GF-D8 (cell line): ENCODE data around the gene MOCS1.
"Not testable (repeated sequence)": the region's sequence is repeated elsewhere in the genome, so short reads cannot be mapped to it uniquely, and the experiment has no call there.

Experiments used
- DNase-seq: peaks from one replicate; lab custom pipeline; 2025; lab: John Stamatoyannopoulos, UW

MOCS1 gene

DNA sequence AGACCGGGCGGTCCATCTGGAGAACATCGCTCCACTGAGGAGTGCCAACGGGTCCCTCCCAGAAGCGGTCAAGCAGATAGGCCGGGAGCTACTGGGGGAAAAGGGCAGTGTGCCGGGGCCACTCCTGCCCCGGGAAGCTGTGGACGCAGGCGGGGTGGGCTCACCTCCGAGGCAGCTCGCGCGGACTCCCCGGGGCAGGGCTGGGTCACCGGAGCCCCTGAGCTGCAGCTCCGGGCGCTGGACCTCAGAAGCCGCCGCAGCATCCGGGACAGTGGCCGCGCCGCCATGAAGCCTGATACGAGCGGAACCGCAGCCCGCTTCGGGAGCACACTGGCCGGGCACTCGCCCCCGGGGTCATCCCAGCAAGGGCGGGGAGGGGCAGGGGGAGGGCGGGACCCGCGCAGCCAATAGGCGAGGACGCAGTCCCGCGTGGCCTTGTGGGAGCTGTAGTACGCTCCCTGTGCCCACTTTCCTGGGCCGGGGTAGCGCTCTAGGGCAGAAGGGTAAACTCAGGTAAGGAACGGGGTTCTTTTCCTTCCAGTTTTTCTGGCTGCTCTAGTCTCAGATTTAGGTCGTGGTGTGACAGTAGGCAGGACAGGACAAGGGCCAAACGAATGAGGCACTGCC lies at the start of gene MOCS1:
Gene MOCS1, minus strand, starts transcription at position 332 of the 627 bp plus-strand sequence. Its CDS starts 45 bp downstream, at position 287.
- no peak for DNase-seq

GRCh38 chr6:39984051-39984450 lies 49.8 kb upstream of the MOCS1 start:
- DNase-seq, result no peak

GRCh38 chr6:39983193-39983592 lies 48.9 kb upstream of the MOCS1 start:
- DNase-seq, result no peak

- no peak for DNase-seq
These were observed 48.5 kb upstream of the MOCS1 start for GRCh38 chr6:39982720-39983119.

DNA sequence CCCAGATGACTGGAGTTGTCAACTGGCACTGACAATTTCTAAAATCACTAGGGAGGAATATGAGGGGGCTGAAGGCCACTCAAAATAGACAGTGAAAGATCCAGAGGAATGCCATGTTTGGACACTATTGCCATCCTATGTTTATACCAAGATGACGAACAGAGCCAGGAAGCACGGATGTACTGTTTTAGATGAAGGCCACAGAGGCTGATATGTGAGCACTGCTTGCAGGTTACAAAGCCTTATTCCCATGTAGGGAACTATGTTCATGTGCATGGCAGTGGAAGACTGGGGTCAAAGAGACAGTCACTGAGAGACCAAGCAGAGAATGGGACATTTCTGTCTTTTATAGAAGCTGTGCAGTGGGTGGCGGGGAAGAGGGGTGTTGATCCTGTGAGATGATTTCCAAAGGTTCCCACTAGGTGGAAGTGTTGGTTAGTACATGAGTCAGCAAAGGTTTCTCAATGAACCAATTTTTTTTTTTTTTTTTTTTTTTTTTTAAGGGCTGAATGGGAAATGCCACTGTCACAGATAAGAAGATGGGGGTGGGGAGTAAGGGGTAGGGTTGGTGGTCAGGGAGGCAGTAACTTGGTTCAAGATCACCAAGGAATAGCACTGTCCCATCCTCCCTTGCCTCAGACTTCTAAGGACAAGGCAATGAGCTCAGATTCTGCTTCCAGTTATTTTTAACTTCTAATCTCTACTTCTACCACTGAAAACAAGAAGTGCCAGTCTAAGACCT lies 46.7 kb upstream of the MOCS1 start:
- peak; percentile 2 for DNase-seq

DNA sequence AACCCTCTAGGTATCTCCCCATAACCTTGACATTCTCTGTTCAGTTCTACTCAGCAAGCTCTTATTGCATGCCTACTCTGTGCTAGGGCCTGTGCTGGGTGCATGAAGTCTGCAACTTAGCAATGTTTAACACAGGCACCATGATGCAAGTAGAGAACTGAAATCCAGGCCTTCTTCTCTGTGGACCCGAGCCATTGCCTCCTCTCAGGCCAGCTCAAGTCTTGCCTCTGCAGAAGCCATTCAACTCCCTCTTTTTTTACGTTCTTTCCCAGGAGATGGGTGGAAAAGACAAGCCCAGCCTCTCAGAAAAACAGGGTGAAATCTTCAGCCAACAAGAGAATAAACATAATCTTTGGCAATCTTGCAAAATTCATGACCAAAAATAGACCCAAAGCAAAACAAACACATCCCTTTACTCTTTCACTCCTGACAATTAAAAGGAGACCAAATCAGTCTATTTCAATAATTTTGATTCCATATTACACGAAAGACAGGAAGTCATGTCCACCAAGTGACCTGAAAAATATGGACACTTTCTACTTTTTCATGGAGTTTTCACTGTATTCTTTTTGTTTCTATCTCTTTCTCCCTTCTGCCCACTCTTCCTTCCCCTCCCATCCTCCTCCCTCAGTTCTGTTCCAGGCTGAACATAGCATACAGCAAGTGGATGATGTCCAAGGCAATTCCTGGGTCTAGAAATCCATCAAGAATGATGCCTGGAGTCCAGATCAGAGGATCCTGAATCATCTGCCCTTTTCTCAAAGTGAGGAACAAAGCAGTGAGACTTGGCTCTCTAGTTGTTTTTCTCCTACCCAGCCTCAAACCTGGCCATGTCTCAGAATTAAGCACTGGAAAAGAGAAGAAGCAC lies 45.4 kb upstream of the MOCS1 start:
- no peak for DNase-seq

DNA sequence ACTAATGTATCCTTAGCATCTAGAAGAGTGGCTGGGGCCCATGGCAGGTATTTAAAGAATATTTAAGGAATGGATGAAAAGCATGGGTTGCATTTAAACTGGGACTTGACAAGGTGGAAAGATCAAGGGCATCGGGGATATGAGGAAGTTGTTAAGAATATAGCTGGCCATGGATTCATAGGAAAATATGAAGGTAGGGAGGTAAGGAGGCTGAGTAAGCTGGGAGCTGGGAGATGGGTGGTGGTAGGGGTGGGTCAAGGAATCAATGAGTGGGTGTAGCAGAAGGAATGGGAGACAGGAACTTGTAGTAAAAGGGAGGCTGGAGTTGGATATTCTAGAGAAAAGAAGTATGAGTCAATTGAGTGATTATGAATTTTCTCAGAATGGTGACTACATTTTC lies 44.0 kb upstream of the MOCS1 start:
- DNase-seq, result no peak

DNA sequence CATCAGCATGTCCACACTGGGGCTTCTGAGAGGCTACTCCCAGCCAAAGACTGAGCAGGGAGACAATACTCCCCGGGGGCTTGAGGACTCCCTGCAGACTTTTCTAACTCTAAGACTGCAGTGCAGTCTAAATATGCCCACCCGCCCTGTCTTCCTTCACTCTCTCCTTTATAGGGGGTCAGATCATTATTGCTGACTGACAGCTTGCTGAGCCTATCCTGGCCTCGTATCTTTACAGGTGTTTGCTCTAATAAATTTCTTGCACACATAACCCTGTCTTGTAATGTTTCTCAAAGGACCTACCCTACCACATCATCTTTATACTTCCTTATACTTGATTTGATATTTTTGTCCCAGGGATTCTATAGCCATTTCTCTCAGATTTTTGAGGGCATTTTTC lies 39.4 kb upstream of the MOCS1 start:
- DNase-seq, result no peak

DNA sequence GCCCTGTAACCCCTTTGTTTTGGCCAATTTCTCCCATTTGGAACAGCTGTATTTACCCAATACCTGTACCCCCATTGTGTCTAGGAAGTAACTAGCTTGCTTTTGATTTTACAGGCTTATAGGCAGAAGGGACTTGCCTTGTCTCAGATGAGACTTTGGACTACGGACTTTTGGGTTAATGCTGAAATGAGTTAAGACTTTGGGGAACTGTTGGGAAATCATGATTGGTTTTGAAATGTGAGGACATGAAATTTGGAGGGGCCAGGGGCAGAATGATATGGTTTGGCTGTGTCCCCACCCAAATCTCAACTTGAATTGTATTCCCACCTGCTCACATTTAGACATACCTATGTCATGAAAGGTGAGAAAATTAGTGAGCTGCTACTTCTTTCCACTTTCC lies 38.5 kb upstream of the MOCS1 start:
- not testable (repeated sequence) for DNase-seq

- DNase-seq, result not testable (repeated sequence)
These were observed 36.9 kb upstream of the MOCS1 start for GRCh38 chr6:39971131-39971530.

DNA sequence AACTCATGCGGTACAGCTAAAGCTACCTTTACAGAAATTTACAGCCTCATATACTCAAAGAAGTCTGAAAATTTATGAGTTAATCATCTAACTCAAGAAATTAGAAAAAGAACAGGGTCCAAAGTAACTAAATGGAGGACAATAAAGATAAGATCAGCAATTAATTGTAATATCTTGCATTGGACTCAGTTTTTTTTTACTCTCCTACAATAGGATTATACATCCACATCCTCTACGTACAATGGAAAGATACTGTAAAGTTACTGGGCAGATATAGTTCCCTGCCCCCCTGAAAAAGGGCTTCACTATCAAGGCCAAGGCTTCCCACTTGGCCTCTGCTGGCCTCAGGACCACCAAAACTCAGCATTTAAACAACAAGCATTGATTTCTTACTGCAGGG lies 31.5 kb upstream of the MOCS1 start:
- DNase-seq, result no peak

GRCh38 chr6:39964530-39964929 lies 30.3 kb upstream of the MOCS1 start:
- no peak for DNase-seq

DNA sequence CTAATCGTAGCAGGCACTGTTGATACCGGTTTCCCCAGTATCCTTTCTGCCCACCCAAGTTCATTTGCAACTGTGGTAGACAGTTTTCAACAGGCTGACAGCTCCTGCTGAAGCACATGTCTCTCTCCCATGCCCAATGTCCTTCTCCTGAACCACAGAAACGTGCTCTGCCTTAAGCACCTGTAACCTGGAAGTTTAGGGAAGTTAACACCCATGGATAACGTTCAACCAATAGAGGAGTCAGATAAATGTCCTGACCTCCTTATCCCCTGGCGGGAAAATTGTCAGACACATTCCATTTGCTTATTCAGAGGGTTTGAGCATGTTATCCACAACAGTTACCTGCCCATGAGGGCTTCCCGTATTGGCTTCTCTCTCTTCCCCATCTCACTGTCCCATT lies 29.8 kb upstream of the MOCS1 start:
- no peak for DNase-seq

DNA sequence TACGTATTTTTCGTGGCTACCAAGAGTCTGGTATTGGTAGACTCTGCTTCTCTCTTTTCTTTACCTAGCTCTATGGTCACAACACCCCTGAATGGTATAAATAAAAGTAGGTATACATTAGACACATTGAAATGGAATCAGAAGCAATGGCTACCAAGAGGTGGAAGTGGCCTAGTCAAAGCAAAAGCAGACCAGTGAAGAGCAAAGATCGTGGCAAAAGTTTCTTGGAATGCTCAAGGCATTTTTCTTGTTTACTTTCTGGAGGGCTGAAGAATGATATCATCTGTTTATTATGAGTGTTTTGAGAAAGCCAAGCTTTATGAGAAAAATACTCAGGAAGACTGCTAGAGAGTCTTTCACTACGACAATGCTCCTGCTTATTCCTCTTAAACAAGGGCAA lies 28.6 kb upstream of the MOCS1 start:
- no peak for DNase-seq

DNA sequence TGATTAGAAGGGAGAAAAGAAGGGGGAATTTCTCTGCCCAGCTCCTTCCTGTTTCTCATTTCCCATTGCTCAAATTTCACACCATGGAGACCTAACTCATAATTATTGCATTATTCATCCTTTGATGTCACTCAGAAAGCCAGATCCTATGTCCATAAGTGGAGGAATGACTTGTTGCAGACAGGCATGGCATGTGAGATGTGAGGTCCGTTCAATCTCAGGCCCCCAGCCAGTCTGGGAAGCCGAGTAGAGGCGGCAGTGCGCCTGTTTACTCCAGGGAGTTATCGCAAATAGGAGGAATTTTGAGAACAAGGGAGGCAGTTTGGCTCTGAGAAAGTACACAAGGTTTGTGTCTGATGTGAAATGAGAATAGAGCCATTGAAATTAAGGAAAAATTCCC lies 26.9 kb upstream of the MOCS1 start:
- no peak for DNase-seq

- DNase-seq, result no peak
These were observed 24.7 kb upstream of the MOCS1 start for GRCh38 chr6:39958947-39959346.

GRCh38 chr6:39956936-39957335 lies 22.7 kb upstream of the MOCS1 start:
- DNase-seq, result no peak

GRCh38 chr6:39953076-39953618 lies 18.9 kb upstream of the MOCS1 start:
- no peak for DNase-seq

DNA sequence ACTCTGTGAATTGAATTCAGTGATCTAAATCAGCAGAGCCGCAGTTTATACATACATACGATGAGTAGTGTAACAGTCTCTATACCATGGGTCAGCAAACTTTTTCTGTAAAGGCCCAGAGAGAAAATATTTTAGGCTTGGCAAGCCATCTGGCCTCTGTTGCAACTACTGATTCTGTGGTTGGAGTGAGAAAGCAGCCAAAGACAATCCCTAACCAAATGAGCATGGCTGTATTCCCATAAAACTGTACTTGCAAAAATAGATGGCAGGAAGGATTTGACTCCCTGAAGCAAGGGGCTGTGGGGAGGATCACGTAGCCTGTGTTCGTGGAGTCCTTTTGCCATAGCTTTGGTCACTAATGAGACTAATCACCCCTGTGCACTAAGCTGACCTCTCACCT lies 17.9 kb upstream of the MOCS1 start:
- no peak for DNase-seq

GRCh38 chr6:39951716-39952115 lies 17.5 kb upstream of the MOCS1 start:
- DNase-seq, result no peak

DNA sequence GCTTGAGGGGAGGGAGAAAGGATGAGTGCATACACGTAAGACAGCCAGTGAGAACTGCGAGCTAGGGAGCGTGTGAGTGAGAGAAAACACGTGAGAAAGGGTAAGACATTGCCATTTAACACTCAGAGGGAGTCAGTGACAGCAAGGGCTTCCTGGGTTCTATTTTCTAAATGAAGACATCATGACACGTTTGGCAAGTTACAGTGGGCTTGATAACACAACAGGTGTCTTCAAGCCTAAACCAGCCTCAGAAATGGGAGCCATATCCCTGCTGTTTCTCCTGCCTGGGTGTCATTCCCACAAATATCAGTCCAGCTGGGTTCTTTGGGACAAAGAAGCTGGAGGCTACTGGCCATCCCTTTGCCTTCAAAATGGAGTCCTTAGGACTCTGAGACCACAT lies 16.9 kb upstream of the MOCS1 start:
- no peak for DNase-seq

DNA sequence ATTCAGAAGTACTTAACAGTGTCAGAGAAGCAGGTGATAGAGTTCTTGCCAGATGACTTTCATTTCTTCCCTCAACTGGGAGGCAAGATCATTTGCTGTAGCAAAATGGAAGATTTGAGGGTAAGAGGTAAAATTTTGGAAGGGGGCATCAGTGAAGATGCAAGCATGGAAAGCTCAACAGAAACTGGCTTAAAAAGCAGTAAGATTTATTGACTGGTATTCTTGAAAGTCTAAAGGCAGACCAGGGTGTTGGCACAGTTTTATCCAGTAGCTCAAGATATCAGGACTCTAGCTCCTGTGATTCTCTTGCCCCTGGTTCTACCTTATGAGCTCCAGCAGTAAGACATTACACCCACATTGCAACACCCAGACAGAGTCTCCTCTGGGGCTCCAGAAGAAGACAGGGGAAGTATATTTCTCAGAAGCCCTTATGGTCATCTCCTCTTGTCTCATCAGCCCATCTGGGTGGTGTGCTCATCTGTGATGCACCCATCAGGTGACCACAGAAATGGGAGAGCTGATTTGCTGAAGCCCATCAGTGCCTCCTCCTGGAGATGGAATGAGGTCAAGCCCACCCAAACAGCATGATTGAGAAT lies 16.0 kb upstream of the MOCS1 start:
- DNase-seq, result no peak
